ENCODE measurements around the gene TAPT1. TPM values are rescaled to one million over a fixed set of nuclear protein-coding genes. Genes with fewer than 3 reads are reported as not detected.

Gene TAPT1
- polyA plus RNA-seq, 1 donor from 2014 or later, result 34.2 TPM

GRCh38 chr4:16256343-16256742, 30.1 kb upstream of the TAPT1 start:
- H3F3A ChIP-seq (ENCODE audit: insufficient read depth, low read length, poor library complexity, severe bottlenecking), result no peaks in the 10 kb centered on the region
- H3K27ac ChIP-seq (ENCODE audit: low read length), result no peak overlapping the region
- no peak overlapping the region for H3K4me3 ChIP-seq (ENCODE audit: low read length)
- H3K36me3 ChIP-seq (ENCODE audit: insufficient read depth, low read length), result no peaks in the 10 kb centered on the region
- TF ChIP-seq TAF1 (IDR thresholded peaks at IDR 0.05; ENCODE audit: low read depth) (no peak), RAD21 (conservative IDR thresholded peaks at IDR 0.05) (no peak), REST (IDR thresholded peaks at IDR 0.05; ENCODE audit: borderline replicate concordance) (no peak), SMC3 (conservative IDR thresholded peaks at IDR 0.05; ENCODE audit: poor library complexity) (no peak), EZH2 (IDR thresholded peaks at IDR 0.05; ENCODE audit: borderline replicate concordance, insufficient read depth, low read length, poor library complexity, severe bottlenecking) (no peak), CTCF (IDR thresholded peaks at IDR 0.05; ENCODE audit: poor library complexity, severe bottlenecking) (no peak), MXI1 (conservative IDR thresholded peaks at IDR 0.05; ENCODE audit: poor library complexity, severe bottlenecking) (no peak), EP300 (conservative IDR thresholded peaks at IDR 0.05; ENCODE audit: poor library complexity, severe bottlenecking) (no peak), POLR2AphosphoS5 (IDR thresholded peaks at IDR 0.05) (no peak)
- H3K9me3 ChIP-seq (ENCODE audit: low read length), result no peaks in the 10 kb centered on the region
- H3K4me2 ChIP-seq (ENCODE audit: low read length), result no peak overlapping the region
- H3K9ac ChIP-seq (ENCODE audit: low read length), result no peak overlapping the region
- no peaks in the 10 kb centered on the region for H3K79me2 ChIP-seq (replicated peaks; ENCODE audit: insufficient read depth, low read length)
- no peaks in the 10 kb centered on the region for H4K20me1 ChIP-seq (ENCODE audit: insufficient read depth)
- H3K27me3 ChIP-seq (ENCODE audit: insufficient read depth, low read depth, low read length), result no peaks in the 10 kb centered on the region
- H2AFZ ChIP-seq (ENCODE audit: low read depth, low read length), result no peak overlapping the region
- H3K9me2 ChIP-seq (ENCODE audit: insufficient read depth, low read length), result no peaks in the 10 kb centered on the region

GRCh38 chr4:16255730-16256129, 29.5 kb upstream of the TAPT1 start:
- Histone ChIP-seq H3K9me3 (ENCODE audit: low read length) (no peaks in the 10 kb centered on the region), H3K36me3 (ENCODE audit: insufficient read depth, low read length) (no peaks in the 10 kb centered on the region), H3K27me3 (ENCODE audit: insufficient read depth, low read depth, low read length) (no peaks in the 10 kb centered on the region), H3K9ac (ENCODE audit: low read length) (no peak overlapping the region), H3K79me2 (replicated peaks; ENCODE audit: insufficient read depth, low read length) (no peaks in the 10 kb centered on the region), H3K9me2 (ENCODE audit: insufficient read depth, low read length) (no peaks in the 10 kb centered on the region), H3K4me2 (ENCODE audit: low read length) (no peak overlapping the region), H3K27ac (ENCODE audit: low read length) (no peak overlapping the region), H4K20me1 (ENCODE audit: insufficient read depth) (no peaks in the 10 kb centered on the region), H3K4me3 (ENCODE audit: low read length) (no peak overlapping the region), H2AFZ (ENCODE audit: low read depth, low read length) (no peak overlapping the region), H3F3A (ENCODE audit: insufficient read depth, low read length, poor library complexity, severe bottlenecking) (no peaks in the 10 kb centered on the region)
- TF ChIP-seq SMC3 (conservative IDR thresholded peaks at IDR 0.05; ENCODE audit: poor library complexity), result no peak
- no peak for TF ChIP-seq MXI1 (conservative IDR thresholded peaks at IDR 0.05; ENCODE audit: poor library complexity, severe bottlenecking)
- TF ChIP-seq EP300 (conservative IDR thresholded peaks at IDR 0.05; ENCODE audit: poor library complexity, severe bottlenecking), result no peak
- no peak for TF ChIP-seq CTCF (IDR thresholded peaks at IDR 0.05; ENCODE audit: poor library complexity, severe bottlenecking)
- TF ChIP-seq EZH2 (IDR thresholded peaks at IDR 0.05; ENCODE audit: borderline replicate concordance, insufficient read depth, low read length, poor library complexity, severe bottlenecking), result no peak
- TF ChIP-seq TAF1 (IDR thresholded peaks at IDR 0.05; ENCODE audit: low read depth), result no peak
- no peak for TF ChIP-seq REST (IDR thresholded peaks at IDR 0.05; ENCODE audit: borderline replicate concordance)
- no peak for TF ChIP-seq RAD21 (conservative IDR thresholded peaks at IDR 0.05)
- TF ChIP-seq POLR2AphosphoS5 (IDR thresholded peaks at IDR 0.05), result no peak
